Measurements from ENCODE around the gene MYO10.

DNA sequence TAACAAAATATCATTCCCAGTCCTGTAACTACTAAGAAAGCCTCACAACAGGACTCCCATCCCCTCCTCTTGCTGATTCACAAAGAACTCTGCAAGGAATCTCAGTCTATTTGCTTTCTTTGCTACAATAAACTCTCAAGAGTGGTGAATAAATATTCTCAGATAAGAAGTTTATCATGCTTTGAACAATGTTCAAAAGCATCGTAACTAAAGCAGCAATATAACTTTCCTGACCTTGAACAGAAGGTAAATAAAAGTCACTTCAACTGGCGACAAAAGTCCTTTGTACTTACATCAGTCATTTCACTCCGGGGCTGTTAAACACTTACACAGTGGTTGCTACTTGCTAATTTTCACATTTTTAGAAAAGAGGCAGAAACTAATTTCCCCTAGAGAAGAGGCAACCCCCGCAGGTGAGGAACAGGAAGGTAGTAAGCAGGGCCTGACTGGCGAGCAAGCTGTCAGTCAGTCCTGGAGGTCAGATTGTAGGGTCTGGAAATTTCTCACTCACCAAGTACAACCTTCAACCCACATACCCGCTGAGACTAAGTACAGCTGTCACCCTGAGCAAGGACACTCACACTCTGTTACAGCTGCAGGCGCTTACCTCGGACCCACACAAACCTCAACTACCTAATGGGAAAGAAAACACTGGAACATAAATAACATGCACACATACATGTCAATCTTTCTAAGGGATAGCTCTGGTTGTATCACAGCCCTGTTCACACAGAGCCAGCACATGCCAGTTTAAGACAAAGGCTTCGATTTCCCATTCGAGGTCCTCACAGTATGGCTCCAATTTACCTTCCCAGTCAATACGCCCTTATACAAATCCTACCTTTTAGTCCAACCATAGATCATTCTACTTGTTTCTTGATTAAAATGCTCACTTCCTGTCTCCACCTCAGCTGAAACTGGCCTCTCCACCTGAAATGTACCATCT, 214.7 kb downstream of the MYO10 start:
- TF ChIP-seq, protein P1, sequence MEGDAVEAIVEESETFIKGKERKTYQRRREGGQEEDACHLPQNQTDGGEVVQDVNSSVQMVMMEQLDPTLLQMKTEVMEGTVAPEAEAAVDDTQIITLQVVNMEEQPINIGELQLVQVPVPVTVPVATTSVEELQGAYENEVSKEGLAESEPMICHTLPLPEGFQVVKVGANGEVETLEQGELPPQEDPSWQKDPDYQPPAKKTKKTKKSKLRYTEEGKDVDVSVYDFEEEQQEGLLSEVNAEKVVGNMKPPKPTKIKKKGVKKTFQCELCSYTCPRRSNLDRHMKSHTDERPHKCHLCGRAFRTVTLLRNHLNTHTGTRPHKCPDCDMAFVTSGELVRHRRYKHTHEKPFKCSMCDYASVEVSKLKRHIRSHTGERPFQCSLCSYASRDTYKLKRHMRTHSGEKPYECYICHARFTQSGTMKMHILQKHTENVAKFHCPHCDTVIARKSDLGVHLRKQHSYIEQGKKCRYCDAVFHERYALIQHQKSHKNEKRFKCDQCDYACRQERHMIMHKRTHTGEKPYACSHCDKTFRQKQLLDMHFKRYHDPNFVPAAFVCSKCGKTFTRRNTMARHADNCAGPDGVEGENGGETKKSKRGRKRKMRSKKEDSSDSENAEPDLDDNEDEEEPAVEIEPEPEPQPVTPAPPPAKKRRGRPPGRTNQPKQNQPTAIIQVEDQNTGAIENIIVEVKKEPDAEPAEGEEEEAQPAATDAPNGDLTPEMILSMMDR (conservative IDR thresholded peaks at IDR 0.05; ENCODE audit: low read length), result no peak
- no peak for TF ChIP-seq EZH2phosphoT487 (IDR thresholded peaks at IDR 0.05; ENCODE audit: borderline replicate concordance, low read depth, low read length)

All from OCI-LY7 (cell line).